HTERT RPE-1 (cell line): Measurements from ENCODE around the gene YTHDC2.

Experiments used
- in situ Hi-C: fragments of 300-500 bp; cut with MboI; formaldehyde crosslinking; loops from 4 replicates; pipeline ENCODE4 v1.14.3; 2020; ENCODE audit warnings: low sequenced_read_pairs

YTHDC2 gene

DNA sequence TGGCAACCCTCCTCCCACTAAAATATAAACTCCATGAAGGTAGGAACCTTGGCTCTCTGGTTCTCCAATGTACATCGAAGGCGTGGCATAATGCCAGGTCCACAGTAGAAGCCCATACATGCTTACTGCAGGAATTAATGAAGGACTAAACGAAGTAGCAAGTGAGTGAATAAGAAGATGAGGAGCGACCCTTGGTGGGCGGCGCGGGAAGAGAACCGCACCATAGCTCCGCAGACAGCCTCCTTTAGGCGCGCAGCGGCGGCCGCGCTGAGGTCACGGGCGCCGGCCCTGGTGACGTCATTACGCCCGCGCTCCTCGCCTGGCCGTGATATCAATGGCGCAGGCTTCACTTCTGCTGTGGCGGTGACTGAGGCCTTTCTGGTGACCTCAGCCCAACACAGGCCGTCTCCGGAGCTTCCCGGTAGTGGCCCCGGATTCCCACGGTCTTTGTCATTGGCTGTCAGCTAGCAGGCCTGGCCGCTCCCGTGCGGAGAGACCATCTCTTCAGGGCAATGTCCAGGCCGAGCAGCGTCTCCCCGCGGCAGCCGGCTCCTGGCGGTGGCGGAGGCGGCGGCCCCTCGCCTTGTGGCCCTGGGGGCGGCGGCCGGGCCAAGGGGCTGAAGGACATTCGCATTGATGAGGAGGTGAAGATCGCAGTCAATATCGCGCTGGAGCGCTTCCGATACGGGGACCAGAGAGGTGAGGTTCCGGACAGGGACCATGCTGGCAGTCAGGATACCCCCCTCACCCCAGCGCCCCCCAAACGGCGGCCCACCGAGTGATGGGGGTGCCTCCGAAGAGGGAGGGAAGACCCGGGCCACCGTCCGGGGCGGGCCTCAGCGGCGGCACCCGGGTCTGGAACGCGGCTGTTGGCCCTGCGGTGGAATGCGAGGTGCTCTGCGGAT lies at the start of gene YTHDC2:
Gene YTHDC2 (plus strand): TSS at position 311 of the 905 bp plus-strand sequence. CDS start 202 bp downstream, at position 513.
- in situ Hi-C loops = no loop called here

DNA sequence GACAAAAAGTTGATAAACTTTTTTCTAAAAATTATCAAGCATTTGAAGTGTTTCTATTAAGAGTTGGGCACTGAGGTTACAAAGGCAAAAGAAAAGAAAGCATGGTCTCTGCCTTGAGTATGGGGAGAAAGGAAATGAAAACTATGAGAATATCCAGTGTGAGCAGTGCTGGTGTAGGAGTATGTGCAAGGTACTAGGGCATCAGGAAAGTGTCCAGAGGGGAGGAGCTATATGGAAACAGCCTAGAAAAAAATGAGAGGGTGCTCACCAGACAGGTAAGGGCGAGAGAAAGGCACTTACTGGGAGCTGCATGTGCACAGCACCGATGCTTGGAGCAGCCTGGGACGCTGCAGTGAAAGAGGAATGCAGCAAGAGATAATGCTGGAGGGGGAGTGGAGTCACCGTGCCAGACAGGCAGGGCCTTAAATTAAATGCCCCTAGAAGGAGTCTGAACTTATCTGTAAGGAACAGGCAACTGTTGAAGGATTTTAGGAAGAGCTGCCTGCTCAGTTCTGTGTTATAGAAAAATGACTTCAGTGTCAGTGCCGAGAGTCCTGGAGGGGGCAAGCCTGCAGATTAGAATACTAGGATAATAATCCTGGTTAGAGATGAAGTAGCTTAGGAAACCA lies 39.3 kb upstream of the YTHDC2 start:
- in situ Hi-C loops = no loop called here

GRCh38 chr5:113478691-113479090 lies 34.8 kb upstream of the YTHDC2 start:
- in situ Hi-C loops = no loop called here

- in situ Hi-C loops = no loop called here
Observed at GRCh38 chr5:113480243-113480642, 33.3 kb upstream of the YTHDC2 start.

- in situ Hi-C loops = no loop called here
Observed at GRCh38 chr5:113487416-113487780, 26.1 kb upstream of the YTHDC2 start.

GRCh38 chr5:113487781-113488644 lies 25.5 kb upstream of the YTHDC2 start, which contains the start of gene MCC:
Gene MCC (minus strand): TSS chr5:113488453.
- in situ Hi-C loops = no loop called here

GRCh38 chr5:113488645-113489184 lies 24.8 kb upstream of the YTHDC2 start:
- in situ Hi-C loops = no loop called here

GRCh38 chr5:113489299-113489698 lies 24.2 kb upstream of the YTHDC2 start:
- in situ Hi-C loops = no loop called here

- in situ Hi-C loops = no loop called here
Observed at GRCh38 chr5:113490317-113490716, 23.2 kb upstream of the YTHDC2 start.

GRCh38 chr5:113491022-113491421 lies 22.5 kb upstream of the YTHDC2 start:
- in situ Hi-C loops = no loop called here

DNA sequence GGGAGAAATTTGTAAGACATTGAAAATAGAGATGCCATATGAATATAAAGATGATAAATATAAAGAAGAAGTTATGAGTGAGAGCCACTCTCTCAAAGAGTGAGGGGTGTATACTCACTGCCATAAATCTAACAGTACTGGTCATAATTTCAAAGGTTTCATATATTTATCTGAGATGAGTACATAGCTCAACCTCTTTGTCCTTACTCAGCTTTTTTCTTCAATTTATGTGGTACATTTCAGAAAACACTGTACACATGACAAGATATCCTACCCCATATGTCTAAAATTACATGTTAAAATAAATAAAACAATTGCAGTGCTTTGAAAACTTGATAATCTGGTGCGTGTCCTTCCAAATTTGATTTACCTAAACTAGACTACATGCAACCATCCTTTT lies 20.0 kb upstream of the YTHDC2 start:
- in situ Hi-C loops = no loop called here

- in situ Hi-C loops = no loop called here
Observed at GRCh38 chr5:113495422-113495841, 18.1 kb upstream of the YTHDC2 start.

GRCh38 chr5:113502073-113502472 lies 11.4 kb upstream of the YTHDC2 start:
- in situ Hi-C loops = no loop called here

GRCh38 chr5:113503146-113503545 lies 10.3 kb upstream of the YTHDC2 start:
- in situ Hi-C loops = no loop called here

DNA sequence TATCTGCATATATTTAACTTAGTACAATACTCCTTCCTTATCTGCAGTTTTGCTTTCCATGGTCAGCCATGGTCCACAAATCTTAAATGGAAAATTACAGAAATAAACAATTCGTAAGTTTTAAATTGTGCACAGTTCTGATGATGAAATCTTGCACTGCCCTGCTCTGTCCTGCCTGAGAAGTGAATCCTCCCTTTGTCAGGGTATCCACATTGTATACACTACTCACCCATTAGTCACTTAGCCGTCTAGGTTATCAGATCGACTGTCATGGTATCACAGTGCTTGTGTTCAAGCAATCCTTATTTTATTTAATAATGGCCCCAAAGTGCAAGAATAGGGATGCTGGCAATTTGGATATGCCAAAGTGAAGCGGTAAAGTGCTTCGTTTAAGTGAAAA lies 8.3 kb upstream of the YTHDC2 start:
- in situ Hi-C loops = no loop called here

DNA sequence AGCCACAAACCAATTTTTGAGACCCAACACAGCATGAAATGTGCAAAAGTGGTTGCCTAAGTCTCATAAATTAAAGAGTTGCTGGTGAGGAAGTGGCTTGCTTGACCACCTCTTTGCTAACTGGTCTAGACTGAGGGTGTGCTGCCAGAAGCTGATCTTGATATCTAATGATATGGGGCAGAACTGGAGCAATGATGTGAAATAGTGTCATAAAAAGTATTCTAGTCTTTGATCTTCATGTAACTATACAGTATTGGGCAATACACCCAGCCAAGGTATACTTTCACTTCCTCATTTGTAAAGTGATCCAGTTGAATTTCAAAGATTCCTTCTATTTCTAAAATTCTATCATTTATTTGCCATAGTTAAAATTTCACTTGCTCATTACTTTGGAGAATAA lies 5.9 kb upstream of the YTHDC2 start:
- in situ Hi-C loops = no loop called here

DNA sequence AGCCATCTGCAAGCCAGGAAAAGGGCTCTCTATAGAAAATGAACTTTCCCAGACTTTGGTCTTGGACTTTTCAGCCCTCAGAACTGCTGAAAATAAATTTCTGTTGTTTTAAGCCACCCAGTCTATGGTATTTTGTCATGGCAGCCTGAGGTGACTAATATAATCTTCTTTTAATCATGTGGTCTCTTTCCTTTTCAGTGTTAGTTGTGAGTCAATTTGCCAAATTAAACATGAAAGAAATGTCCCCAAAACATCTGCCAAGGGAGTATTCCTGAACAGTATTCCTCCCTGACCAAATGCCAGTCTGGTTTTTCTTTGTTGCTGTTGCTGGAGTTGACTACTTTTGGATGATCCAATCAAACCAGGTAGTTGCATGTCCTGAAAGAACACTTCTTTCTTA lies 4.7 kb upstream of the YTHDC2 start:
- in situ Hi-C loops = no loop called here

DNA sequence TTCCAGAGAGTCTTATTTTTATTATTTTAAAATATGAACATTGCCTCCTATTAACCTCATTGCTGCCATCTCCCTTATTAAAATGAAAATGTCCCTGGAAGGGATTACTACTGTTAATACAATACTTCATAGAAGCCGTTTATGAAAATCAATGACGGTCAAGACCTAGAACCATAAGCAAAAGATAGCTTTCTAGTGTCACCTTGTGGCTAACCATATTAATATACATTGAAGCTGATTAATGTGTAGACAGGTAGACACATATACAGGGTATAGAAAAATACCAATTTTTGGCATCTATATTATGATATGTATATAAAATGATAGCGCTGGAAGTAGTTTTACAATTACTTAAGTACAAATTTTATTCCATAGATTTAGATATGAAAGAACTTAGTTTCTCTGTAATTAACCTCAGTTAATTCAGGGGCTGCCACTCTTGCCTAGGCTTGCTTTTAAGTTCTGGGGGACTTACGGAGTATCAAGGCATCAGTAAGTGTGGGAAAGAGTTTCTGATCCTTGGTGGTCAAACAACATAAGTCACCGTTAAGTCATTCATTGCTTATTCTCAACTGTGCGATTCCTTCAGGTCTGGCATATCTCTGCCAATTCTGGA lies 2.5 kb upstream of the YTHDC2 start:
- in situ Hi-C loops = no loop called here

DNA sequence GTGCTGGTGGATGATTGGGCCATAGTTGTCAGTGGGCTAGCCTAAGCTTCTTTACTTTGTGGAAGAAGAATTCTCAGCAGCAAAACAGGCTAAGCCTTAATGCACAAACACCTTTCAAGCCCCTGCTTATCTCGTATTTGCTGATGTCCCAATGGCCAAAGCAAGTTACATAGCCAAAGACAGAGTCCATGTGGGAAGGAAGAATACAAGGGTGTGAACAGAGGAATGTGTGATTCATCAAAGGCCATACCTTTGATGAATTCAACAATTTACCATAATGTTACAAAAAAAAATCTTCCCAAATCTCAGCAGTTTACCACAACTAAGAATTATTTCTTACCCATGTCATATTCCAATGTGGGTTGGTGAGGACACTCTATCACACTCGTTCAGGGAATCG lies 1.2 kb upstream of the YTHDC2 start:
- in situ Hi-C loops = no loop called here

DNA sequence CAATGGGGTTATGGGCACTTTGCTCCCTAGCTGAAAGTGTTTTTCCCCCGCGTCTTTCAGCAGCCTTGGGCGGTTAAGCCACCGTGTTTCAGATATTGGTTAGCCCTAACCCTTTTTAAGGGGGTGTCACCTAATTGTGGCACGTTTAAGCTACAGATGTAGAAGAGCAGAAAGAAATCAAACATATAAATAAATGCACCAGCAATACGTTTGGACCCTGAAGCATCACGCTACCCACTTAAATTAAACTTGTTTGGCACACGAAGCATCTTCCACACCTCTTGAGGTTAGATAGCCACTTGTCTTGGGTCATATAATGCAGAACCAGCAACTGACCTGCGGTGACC lies 768 bp downstream of the YTHDC2 start:
- in situ Hi-C loops = no loop called here

GRCh38 chr5:113518884-113519283 lies 5.4 kb downstream of the YTHDC2 start:
- in situ Hi-C loops = no loop called here
